Mesenchymal stem cell (in vitro differentiated cells and primary cell): ENCODE data around the gene IL1R1.
"Not testable (repeated sequence)": the region's sequence is repeated elsewhere in the genome, so short reads cannot be mapped to it uniquely, and the experiment has no call there.

Experiments
- DNase-seq: peaks from one replicate; pipeline ENCODE4 v3.0.0-alpha.2; 2013
- H2AFZ ChIP-seq: one replicate; pipeline ENCODE4 v1.6.1; 2013; ENCODE audit warnings: low read depth, mild to moderate bottlenecking, control low read depth, inconsistent platforms, low read length, moderate library complexity
- H2AK5ac ChIP-seq: 2 replicates; pipeline ENCODE4 v1.6.1; 2013; ENCODE audit warnings: low read length, moderate library complexity, mild to moderate bottlenecking, inconsistent platforms; ENCODE audit not compliant: severe bottlenecking
- H2BK120ac ChIP-seq: one replicate; pipeline ENCODE4 v1.6.1; 2013; ENCODE audit warnings: low read depth, mild to moderate bottlenecking, inconsistent platforms, low read length, moderate library complexity
- H2BK12ac ChIP-seq, 2 experiments: one replicate each; pipeline ENCODE4 v1.6.1; 2013; ENCODE audit warnings: inconsistent platforms in 2 of 2, low read length in 2 of 2, mild to moderate bottlenecking in 2 of 2, moderate library complexity in 2 of 2, control low read depth in 1 of 2
- H2BK15ac ChIP-seq: one replicate; pipeline ENCODE4 v1.6.1; 2013; ENCODE audit warnings: mild to moderate bottlenecking, low read depth, inconsistent platforms; ENCODE audit not compliant: poor library complexity, severe bottlenecking
- H2BK5ac ChIP-seq: 2 replicates; pipeline ENCODE4 v1.6.1; 2013; ENCODE audit warnings: low read depth, mild to moderate bottlenecking, low read length, control low read depth, inconsistent platforms; ENCODE audit not compliant: poor library complexity, severe bottlenecking
- H3K14ac ChIP-seq, 2 experiments: one replicate each; pipeline ENCODE4 v1.6.1; 2013; ENCODE audit warnings: inconsistent platforms in 2 of 2, low read length in 2 of 2, control low read depth in 1 of 2, mild to moderate bottlenecking in 1 of 2, moderate library complexity in 1 of 2
- H3K18ac ChIP-seq, 2 experiments: one replicate each; pipeline ENCODE4 v1.6.1; 2013; ENCODE audit warnings: inconsistent platforms in 2 of 2, low read length in 2 of 2, control low read depth in 1 of 2, low read depth in 1 of 2, mild to moderate bottlenecking in 1 of 2
- H3K23ac ChIP-seq, 2 experiments: one replicate each; pipeline ENCODE4 v1.6.1; 2013; ENCODE audit warnings: inconsistent platforms in 2 of 2, low read length in 2 of 2, mild to moderate bottlenecking in 2 of 2, moderate library complexity in 2 of 2, control low read depth in 1 of 2
- H3K27ac ChIP-seq: 2 replicates; pipeline ENCODE4 v1.5.1; 2013; ENCODE audit warnings: mild to moderate bottlenecking, moderate library complexity, low read length, control low read depth, inconsistent platforms; ENCODE audit not compliant: poor library complexity, severe bottlenecking
- H3K27me3 ChIP-seq, 2 experiments: 2 replicates each; pipeline versions ENCODE4 v1.6.1 to v1.7.0; 2013; ENCODE audit warnings: low read length in 2 of 2, mild to moderate bottlenecking in 2 of 2, moderate library complexity in 2 of 2, control low read depth in 1 of 2, inconsistent platforms in 1 of 2; ENCODE audit not compliant: control insufficient read depth in 1 of 2, insufficient read depth in 1 of 2
- H3K36me3 ChIP-seq, 2 experiments: 2 replicates each; pipeline versions ENCODE4 v1.6.1 to v1.7.0; 2013; ENCODE audit warnings: low read length in 2 of 2, control low read depth in 1 of 2, inconsistent platforms in 1 of 2, low read depth in 1 of 2, mild to moderate bottlenecking in 1 of 2; ENCODE audit not compliant: insufficient read depth in 2 of 2, control insufficient read depth in 1 of 2
- H3K4ac ChIP-seq, 2 experiments: one replicate each; pipeline ENCODE4 v1.6.1; 2013; ENCODE audit warnings: inconsistent platforms in 2 of 2, low read length in 2 of 2, mild to moderate bottlenecking in 2 of 2, moderate library complexity in 2 of 2, control low read depth in 1 of 2, low read depth in 1 of 2
- H3K4me1 ChIP-seq: 2 replicates; pipeline ENCODE4 v1.6.1; 2013; ENCODE audit warnings: low read depth, low read length, control low read depth; ENCODE audit not compliant: control insufficient read depth, insufficient read depth
- H3K4me2 ChIP-seq: 2 replicates; pipeline ENCODE4 v1.6.1; 2013; ENCODE audit warnings: low read length, mild to moderate bottlenecking, inconsistent platforms; ENCODE audit not compliant: poor library complexity, severe bottlenecking
- H3K4me3 ChIP-seq, 2 experiments: 2 replicates each; pipeline versions ENCODE4 v1.5.1 to v1.7.0; 2013; ENCODE audit warnings: low read length in 2 of 2, mild to moderate bottlenecking in 2 of 2, control low read depth in 1 of 2, low read depth in 1 of 2; ENCODE audit not compliant: insufficient read depth in 1 of 2
- H3K79me1 ChIP-seq: replicated peaks from 2 replicates; pipeline ENCODE4 v1.6.1; 2013; ENCODE audit warnings: mild to moderate bottlenecking, control low read depth, low read length, inconsistent platforms; ENCODE audit not compliant: poor library complexity, severe bottlenecking
- H3K9ac ChIP-seq: 2 replicates; pipeline ENCODE4 v1.7.0; 2013; ENCODE audit warnings: mild to moderate bottlenecking, low read length, moderate library complexity
- H3K9me3 ChIP-seq: 2 replicates; pipeline ENCODE4 v1.7.0; 2013; ENCODE audit warnings: mild to moderate bottlenecking, low read length; ENCODE audit not compliant: control insufficient read depth
- H4K8ac ChIP-seq: one replicate; pipeline ENCODE4 v1.6.1; 2013; ENCODE audit warnings: inconsistent platforms, mild to moderate bottlenecking, low read length, moderate library complexity
- H4K91ac ChIP-seq: one replicate; pipeline ENCODE4 v1.6.1; 2013; ENCODE audit warnings: mild to moderate bottlenecking, low read length, inconsistent platforms
- WGBS: methylation state at CpG from one replicate; pipeline ENCODE4 v1.1.7; 2013; ENCODE audit warnings: mixed read lengths; 5-methylcytosine and 5-hydroxymethylcytosine counted together

IL1R1 gene

GRCh38 chr2:102103992-102104871 lies 38.3 kb upstream of the IL1R1 start:
- no peaks in the 10 kb centered on the region for H3K9me3 ChIP-seq
- WGBS, result 49% methylated on average over 15 of the region's 15 CpGs
- H3K23ac ChIP-seq, result peak overlapping the region in 1 of 2 experiments; percentile 9
- H2BK5ac ChIP-seq, result no peak overlapping the region
- peak overlapping the region; percentile 62 for H3K4me2 ChIP-seq
- H2BK120ac ChIP-seq, result peak overlapping the region; percentile 82
- H2BK12ac ChIP-seq, result peak overlapping the region; percentile 97 to 100
- H3K14ac ChIP-seq, result peak overlapping the region in 1 of 2 experiments; percentile 78
- peak overlapping the region; percentile 98 for H4K91ac ChIP-seq
- H3K36me3 ChIP-seq, result peaks cover 0 to 3% of the 10 kb centered on the region in 2 experiments
- H3K4me3 ChIP-seq, result peak overlapping the region in 1 of 2 experiments; percentile 79
- H3K27ac ChIP-seq, result peak overlapping the region; percentile 71
- peak overlapping the region; percentile 97 to 98 for H3K18ac ChIP-seq
- peak overlapping the region; percentile 85 to 96 for H3K4ac ChIP-seq
- H3K4me1 ChIP-seq, result peaks cover 15% of the 10 kb centered on the region
- no peaks in the 10 kb centered on the region for H3K27me3 ChIP-seq
- H3K9ac ChIP-seq, result peak overlapping the region; percentile 81
- H3K79me1 ChIP-seq, result no peaks in the 10 kb centered on the region
- H2AK5ac ChIP-seq, result peak overlapping the region; percentile 93
- DNase-seq, result peak; percentile 93
- H2BK15ac ChIP-seq, result no peak overlapping the region
- H2AFZ ChIP-seq, result peak overlapping the region; percentile 8
- peak overlapping the region; percentile 93 for H4K8ac ChIP-seq

GRCh38 chr2:102106133-102106556 lies 36.4 kb upstream of the IL1R1 start:
- Histone ChIP-seq H3K27ac (peak overlapping the region; percentile 52), H2BK12ac (peak overlapping the region in 1 of 2 experiments; percentile 88), H2AFZ (no peak overlapping the region), H3K9ac (no peak overlapping the region), H3K23ac (no peak overlapping the region), H3K4me2 (no peak overlapping the region), H3K36me3 (peaks cover 0 to 12% of the 10 kb centered on the region in 2 experiments), H3K79me1 (no peaks in the 10 kb centered on the region), H3K14ac (no peak overlapping the region), H3K9me3 (no peaks in the 10 kb centered on the region), H2BK15ac (no peak overlapping the region), H2BK120ac (no peak overlapping the region), H3K4me3 (peak overlapping the region in 1 of 2 experiments; percentile 79), H2BK5ac (no peak overlapping the region), H3K4ac (no peak overlapping the region), H3K4me1 (peaks cover 17% of the 10 kb centered on the region), H3K18ac (no peak overlapping the region), H4K91ac (no peak overlapping the region), H2AK5ac (no peak overlapping the region), H3K27me3 (no peaks in the 10 kb centered on the region), H4K8ac (no peak overlapping the region)
- 24% methylated on average over 4 of the region's 5 CpGs for WGBS
- DNase-seq, result peak; percentile 86

GRCh38 chr2:102106813-102107740 lies 35.5 kb upstream of the IL1R1 start:
- not testable (repeated sequence) for H3K4me2 ChIP-seq, H2BK15ac ChIP-seq, H3K4ac ChIP-seq, H2AFZ ChIP-seq, H2BK120ac ChIP-seq, H3K9ac ChIP-seq, H4K91ac ChIP-seq, DNase-seq, H3K23ac ChIP-seq, H3K14ac ChIP-seq, H2AK5ac ChIP-seq, H2BK5ac ChIP-seq, H3K18ac ChIP-seq, H3K79me1 ChIP-seq, H3K27me3 ChIP-seq, H4K8ac ChIP-seq, H3K9me3 ChIP-seq, H2BK12ac ChIP-seq
- 93% methylated on average over 4 of the region's 6 CpGs for WGBS
- H3K4me3 ChIP-seq, result peak overlapping the region in 1 of 2 experiments; percentile 79
- peaks cover 20% of the 10 kb centered on the region for H3K4me1 ChIP-seq
- H3K27ac ChIP-seq, result peak overlapping the region; percentile 64
- H3K36me3 ChIP-seq, result peaks cover 0 to 20% of the 10 kb centered on the region in 2 experiments

- Histone ChIP-seq H2BK5ac (no peak overlapping the region), H3K9ac (peak overlapping the region; percentile 39), H2AFZ (no peak overlapping the region), H3K4me2 (no peak overlapping the region), H3K23ac (no peak overlapping the region), H3K27me3 (no peaks in the 10 kb centered on the region), H3K4me1 (peaks cover 22% of the 10 kb centered on the region), H2AK5ac (no peak overlapping the region), H2BK12ac (no peak overlapping the region), H3K14ac (no peak overlapping the region), H3K18ac (no peak overlapping the region), H3K27ac (peak overlapping the region; percentile 64), H2BK15ac (no peak overlapping the region), H3K4ac (no peak overlapping the region), H3K9me3 (no peaks in the 10 kb centered on the region), H3K79me1 (no peaks in the 10 kb centered on the region), H3K4me3 (no peak overlapping the region), H4K8ac (no peak overlapping the region), H4K91ac (no peak overlapping the region), H3K36me3 (peaks cover 0 to 22% of the 10 kb centered on the region in 2 experiments), H2BK120ac (no peak overlapping the region)
- no peak for DNase-seq
- 83% methylated on average over 3 of the region's 3 CpGs for WGBS
Measured at GRCh38 chr2:102107741-102108070, 34.8 kb upstream of the IL1R1 start.
